Prostate gland (tissue), 2 donors: ENCODE measurements around the gene C9. TPM values are rescaled to one million over a fixed set of nuclear protein-coding genes. Genes with fewer than 3 reads are reported as not detected.
A peak's percentile ranks its signal among the peaks of the same experiment; 100 is the strongest.
"Not testable (repeated sequence)": the region's sequence is repeated elsewhere in the genome, so short reads cannot be mapped to it uniquely, and the experiment has no call there.

ENCODE experiments used
- DNase-seq: peaks from one replicate; pipeline ENCODE4 v3.0.0-alpha.2; 2019; ENCODE audit warnings: low spot score
- H3K27ac ChIP-seq, 2 donors: fragments of 200-600 bp; sonication (generic); 2 replicates each; pipeline ENCODE4 v1.5.1; 2017 to 2019
- H3K27me3 ChIP-seq: fragments of 200-600 bp; sonication (generic); replicated peaks from 2 replicates; pipeline ENCODE4 v1.5.1; 2019; ENCODE audit not compliant: insufficient read depth
- H3K36me3 ChIP-seq, 2 donors: fragments of 200-600 bp; sonication (generic); 1 replicate in 1 of 2; 2 replicates in 1 of 2; pipeline versions ENCODE4 v1.5.1 to v1.8.1; 2017 to 2019
- H3K4me1 ChIP-seq: fragments of 200-600 bp; sonication (generic); replicated peaks from 2 replicates; pipeline ENCODE4 v1.5.1; 2019
- H3K4me3 ChIP-seq, 2 donors: fragments of 200-600 bp; sonication (generic); 2 replicates each; pipeline ENCODE4 v1.5.1; 2017 to 2019
- H3K9me3 ChIP-seq: fragments of 200-600 bp; sonication (generic); 2 replicates; pipeline ENCODE4 v1.5.1; 2017
- POLR2A ChIP-seq: fragments of 450-650 bp; IDR thresholded peaks from one replicate; pipeline ENCODE4 v1.6.1; 2016; ENCODE audit warnings: antibody characterized with exemption, mild to moderate bottlenecking
- POLR2AphosphoS5 ChIP-seq: sonication (generic); formaldehyde crosslinking; IDR thresholded peaks from one replicate; pipeline ENCODE4 v1.6.1; 2017; ENCODE audit warnings: antibody characterized with exemption
- WGBS: methylation state at CpG from one replicate; pipeline ENCODE4 v1.1.5; 2018; 5-methylcytosine and 5-hydroxymethylcytosine counted together
- intact Hi-C: fragments of 100-400 bp; cut with DNase I; formaldehyde crosslinking; loops from one replicate; pipeline ENCODE4 v1.14.2; 2022
- total RNA-seq, 2 donors: library from RNA; depleted of rRNA; stranded (reverse); fragments of >200 nt; gene quantifications; one replicate each; pipeline ENCODE4 v1.1.0, GENCODE V29; 2016
- TF ChIP-seq, protein P1 (sequence below), 4 experiments: fragments of 200-600 bp in 2 of 4; fragments of 450-650 bp in 2 of 4; sonication (generic) in 2 of 4; IDR thresholded peaks; 1 replicate in 3 of 4; 2 replicates in 1 of 4; pipeline ENCODE4 v1.5.1; 2016 to 2019; ENCODE audit warnings: antibody characterized with exemption in 4 of 4, mild to moderate bottlenecking in 2 of 4, moderate library complexity in 2 of 4

The C9 gene
- total RNA-seq, 2 donors from 2014 or later: not detected

DNA sequence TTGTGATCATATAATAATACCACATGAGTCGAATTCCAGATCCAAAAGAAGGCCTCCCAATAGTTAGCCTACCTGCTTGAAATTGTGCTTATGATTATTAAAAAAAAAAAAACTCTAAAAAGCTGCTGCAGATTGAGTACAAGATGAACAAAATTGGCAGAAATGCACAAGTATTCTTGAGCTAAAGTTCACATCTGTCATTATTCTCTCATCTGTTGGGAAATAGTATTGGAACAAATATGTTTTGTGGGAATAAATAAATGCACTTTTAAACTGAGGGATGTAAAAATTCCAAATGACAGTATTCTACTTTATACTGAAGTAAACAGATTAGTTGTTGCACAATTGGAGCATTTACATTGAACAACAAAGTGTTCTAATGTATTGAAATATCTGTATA, 44.7 kb upstream of the C9 start:
- Histone ChIP-seq H3K36me3 (no peaks in the 10 kb centered on the region), H3K27ac (no peak overlapping the region), H3K4me1 (no peaks in the 10 kb centered on the region), H3K4me3 (no peak overlapping the region), H3K27me3 (no peaks in the 10 kb centered on the region), H3K9me3 (no peaks in the 10 kb centered on the region)
- no peak for TF ChIP-seq POLR2A
- TF ChIP-seq, protein P1, sequence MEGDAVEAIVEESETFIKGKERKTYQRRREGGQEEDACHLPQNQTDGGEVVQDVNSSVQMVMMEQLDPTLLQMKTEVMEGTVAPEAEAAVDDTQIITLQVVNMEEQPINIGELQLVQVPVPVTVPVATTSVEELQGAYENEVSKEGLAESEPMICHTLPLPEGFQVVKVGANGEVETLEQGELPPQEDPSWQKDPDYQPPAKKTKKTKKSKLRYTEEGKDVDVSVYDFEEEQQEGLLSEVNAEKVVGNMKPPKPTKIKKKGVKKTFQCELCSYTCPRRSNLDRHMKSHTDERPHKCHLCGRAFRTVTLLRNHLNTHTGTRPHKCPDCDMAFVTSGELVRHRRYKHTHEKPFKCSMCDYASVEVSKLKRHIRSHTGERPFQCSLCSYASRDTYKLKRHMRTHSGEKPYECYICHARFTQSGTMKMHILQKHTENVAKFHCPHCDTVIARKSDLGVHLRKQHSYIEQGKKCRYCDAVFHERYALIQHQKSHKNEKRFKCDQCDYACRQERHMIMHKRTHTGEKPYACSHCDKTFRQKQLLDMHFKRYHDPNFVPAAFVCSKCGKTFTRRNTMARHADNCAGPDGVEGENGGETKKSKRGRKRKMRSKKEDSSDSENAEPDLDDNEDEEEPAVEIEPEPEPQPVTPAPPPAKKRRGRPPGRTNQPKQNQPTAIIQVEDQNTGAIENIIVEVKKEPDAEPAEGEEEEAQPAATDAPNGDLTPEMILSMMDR (IDR thresholded peaks at IDR 0.05): no peak
- TF ChIP-seq POLR2AphosphoS5: no peak
- no peak for DNase-seq
- 76% methylated on average over 1 of the region's 1 CpG for WGBS
- intact Hi-C loops: no loop called here

DNA sequence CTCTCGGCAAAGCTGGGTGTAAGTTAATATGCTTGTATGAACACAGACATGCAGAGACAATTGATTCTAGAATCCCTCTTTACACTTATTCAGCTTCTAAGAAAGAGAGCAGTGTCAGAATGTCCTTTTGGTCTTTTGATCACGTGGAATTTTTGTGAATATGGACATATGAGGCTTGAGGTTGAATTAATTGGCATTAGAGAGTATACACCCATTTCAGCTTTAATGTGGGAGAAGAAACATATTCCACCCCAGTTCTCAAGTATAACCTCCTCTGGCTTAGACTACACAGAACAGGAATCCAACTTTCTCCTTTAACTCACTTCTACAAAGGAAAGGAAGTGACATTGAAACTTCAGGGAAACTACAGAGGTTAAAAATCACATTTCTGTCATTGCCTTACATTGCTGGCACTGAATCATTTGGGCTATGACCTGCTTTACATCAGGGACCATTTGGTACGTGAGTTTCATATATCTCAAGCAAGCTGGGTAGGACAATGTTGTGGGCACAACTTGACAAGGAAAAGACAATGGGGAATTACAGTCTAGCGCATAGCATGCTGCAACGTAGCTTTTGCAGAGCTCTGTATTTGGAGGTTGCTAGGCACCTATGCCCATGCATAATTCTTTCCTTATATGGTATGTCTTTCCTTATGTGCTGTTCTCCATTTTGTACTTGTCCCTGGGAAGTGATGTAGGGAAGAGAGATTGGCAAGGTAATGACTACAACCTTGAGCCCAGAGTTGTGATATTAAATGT, 41.0 kb upstream of the C9 start:
- no peaks in the 10 kb centered on the region for H3K9me3 ChIP-seq
- intact Hi-C loops: no loop called here
- no peak overlapping the region for H3K27ac ChIP-seq
- 52% methylated on average over 5 of the region's 5 CpGs for WGBS
- TF ChIP-seq POLR2A (no peak), POLR2AphosphoS5 (no peak)
- TF ChIP-seq, protein P1 (IDR thresholded peaks at IDR 0.05): no peak
- no peaks in the 10 kb centered on the region for H3K4me1 ChIP-seq
- no peaks in the 10 kb centered on the region for H3K27me3 ChIP-seq
- H3K4me3 ChIP-seq: no peak overlapping the region
- no peak for DNase-seq
- no peaks in the 10 kb centered on the region for H3K36me3 ChIP-seq

DNA sequence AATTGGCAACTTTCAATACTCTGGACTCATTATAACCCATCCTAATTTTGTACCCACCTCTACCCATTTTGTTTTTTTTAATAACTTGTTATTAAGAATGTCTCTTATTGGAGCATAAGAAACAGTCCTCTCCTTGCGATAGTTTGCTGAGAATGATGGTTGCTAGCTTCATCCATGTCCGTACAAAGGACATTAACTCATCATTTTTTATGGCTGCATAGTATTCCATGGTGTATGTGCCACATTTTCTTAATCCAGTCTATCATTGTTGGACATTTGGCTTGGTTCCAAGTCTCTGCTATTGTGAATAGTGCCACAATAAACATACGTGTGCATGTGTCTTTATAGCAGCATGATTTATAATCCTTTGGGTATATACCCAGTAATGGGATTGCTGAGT, 39.5 kb upstream of the C9 start:
- DNase-seq, H3K4me3 ChIP-seq, H3K9me3 ChIP-seq, H3K4me1 ChIP-seq, H3K36me3 ChIP-seq, H3K27me3 ChIP-seq, intact Hi-C loops, H3K27ac ChIP-seq: not testable (repeated sequence)
- WGBS: 83% methylated on average over 3 of the region's 3 CpGs

GRCh38 chr5:39402140-39402539, 37.8 kb upstream of the C9 start:
- DNase-seq, H3K36me3 ChIP-seq, intact Hi-C loops, H3K9me3 ChIP-seq, H3K4me1 ChIP-seq, H3K27me3 ChIP-seq, H3K4me3 ChIP-seq, H3K27ac ChIP-seq: not testable (repeated sequence)

- intact Hi-C loops: no loop called here
- H3K36me3 ChIP-seq: no peaks in the 10 kb centered on the region
- no peaks in the 10 kb centered on the region for H3K4me1 ChIP-seq
- DNase-seq: no peak
- no peaks in the 10 kb centered on the region for H3K27me3 ChIP-seq
- TF ChIP-seq, protein P1 (IDR thresholded peaks at IDR 0.05): no peak
- TF ChIP-seq POLR2A (no peak), POLR2AphosphoS5 (peak; percentile 18)
- H3K27ac ChIP-seq: peak overlapping the region; percentile 6 to 58
- WGBS: 35% methylated on average over 5 of the region's 5 CpGs
- no peak overlapping the region for H3K4me3 ChIP-seq
- no peaks in the 10 kb centered on the region for H3K9me3 ChIP-seq
These were observed 36.7 kb upstream of the C9 start for GRCh38 chr5:39400713-39401578.
